Ovary (tissue), 9 donors: ENCODE measurements around the gene SLC23A2. TPM values are rescaled to one million over a fixed set of nuclear protein-coding genes. Genes with fewer than 3 reads are reported as not detected.

ENCODE experiments used
- DNase-seq, 5 donors: peaks; one replicate each; pipeline ENCODE4 v3.0.0-alpha.2; 2019 to 2020
- H3K27ac ChIP-seq, 2 donors: fragments of 200-600 bp; one replicate each; pipeline versions ENCODE4 v1.5.1 to v1.8.0; 2019 to 2022
- H3K27me3 ChIP-seq: fragments of 200-600 bp; one replicate; pipeline ENCODE4 v1.8.0; 2022
- H3K36me3 ChIP-seq: fragments of 200-600 bp; sonication (generic); one replicate; pipeline ENCODE4 v1.5.1; 2019
- H3K4me1 ChIP-seq: one replicate; pipeline ENCODE4 v1.8.1; 2013; ENCODE audit warnings: mild to moderate bottlenecking, moderate library complexity; ENCODE audit not compliant: insufficient read depth
- H3K4me3 ChIP-seq: fragments of 200-600 bp; sonication (generic); one replicate; pipeline ENCODE4 v1.5.1; 2017
- H3K9me3 ChIP-seq, 2 donors: fragments of 200-600 bp in 1 of 2; sonication (generic) in 1 of 2; one replicate each; pipeline versions ENCODE4 v1.5.1 to v1.8.1; 2013 to 2019; ENCODE audit warnings: mild to moderate bottlenecking in 1 of 2, moderate library complexity in 1 of 2
- CTCF ChIP-seq, 3 donors: fragments of 450-650 bp in 2 of 3; fragments of 200-600 bp in 1 of 3; IDR thresholded peaks; one replicate each; pipeline versions ENCODE4 v1.5.1 to v1.8.0; 2016 to 2022; ENCODE audit warnings: antibody characterized with exemption in 3 of 3, mild to moderate bottlenecking in 1 of 3
- EP300 ChIP-seq: sonication (generic); formaldehyde crosslinking; IDR thresholded peaks from one replicate; pipeline ENCODE4 v1.6.1; 2017; ENCODE audit warnings: antibody characterized with exemption
- POLR2A ChIP-seq: fragments of 450-650 bp; IDR thresholded peaks from one replicate; pipeline ENCODE4 v1.6.1; 2017; ENCODE audit warnings: antibody characterized with exemption, mild to moderate bottlenecking, moderate library complexity
- WGBS, 3 donors: extraction: QIAGEN DNeasy Blood & Tissue Kit in 1 of 3; methylation state at CpG; one replicate each; pipeline versions ENCODE4 v1.1.5 to v1.1.7; 2013 to 2017; 5-methylcytosine and 5-hydroxymethylcytosine counted together
- intact Hi-C, 4 donors: fragments of 100-400 bp; cut with DNase I; formaldehyde crosslinking; loops; one replicate each; pipeline versions ENCODE4 v1.11.0 to v1.15.1; 2022 to 2023
- polyA plus RNA-seq, 2 donors: library from polyadenylated mRNA; stranded (reverse); fragments of 200-250 nt in 1 of 2; fragments of 350-450 nt in 1 of 2; fragmentation: Illumina TruSeq in 1 of 2; extraction: RNeasy Lipid Tissue Mini Kit (QIAGEN cat#74804) in 1 of 2; gene quantifications; one replicate each; pipeline ENCODE4 v1.2.3, GENCODE V29; 2013 to 2014
- total RNA-seq, 7 donors: library from RNA; depleted of rRNA in 2 of 7; stranded (reverse); fragments of >200 nt in 2 of 7; fragmentation: NEBNext Ultra II Directional in 3 of 7; extraction: Animal tissue kit (Norgen Biotek cat#: 25700) in 3 of 7; gene quantifications; one replicate each; pipeline versions ENCODE4 v1.1.0 to v1.2.4, GENCODE V29; 2016 to 2023
- donor health status: DM: no; HTN: no; CAD: no; lungs with moderate emphysema.
- donor health status: DM: no; HTN: no; CAD: no.
- donor health status: Bipolar disorder and iron deficiency.
- donor health status: DM: yes; HTN: yes; CAD: no.
- donor health status: DM: no; HTN: no; CAD: no.
- donor health status: DM: yes; HTN: yes; CAD: no.

SLC23A2 gene
- total and polyA plus RNA-seq, 9 donors, result 28.7 to 95.6 (median 61.0) TPM

- WGBS, 3 donors, result 84 to 92% (median 90%) methylated on average over 7 of the region's 7 CpGs
- intact Hi-C loops, result loop anchor here in 1 of 4 donors (5.0 kb wide), 1 partner anchor 138 kb away; no protein-coding TSS in a partner anchor
- Histone ChIP-seq H3K4me1 (peaks cover 15% of the 10 kb centered on the region), H3K4me3 (no peak overlapping the region), H3K9me3 (no peaks in the 10 kb centered on the region), H3K36me3 (no peaks in the 10 kb centered on the region), H3K27me3 (no peaks in the 10 kb centered on the region), H3K27ac (no peak overlapping the region)
- no peak for DNase-seq
- no peak for TF ChIP-seq EP300
- TF ChIP-seq POLR2A, result no peak
- no peak for TF ChIP-seq CTCF (IDR thresholded peaks at IDR 0.05)
Measured at GRCh38 chr20:4959592-4959991, 41.7 kb downstream of the SLC23A2 start.

GRCh38 chr20:4957939-4958362 lies 43.4 kb downstream of the SLC23A2 start:
- Histone ChIP-seq H3K4me1 (peaks cover 11% of the 10 kb centered on the region), H3K27ac (no peak overlapping the region), H3K27me3 (no peaks in the 10 kb centered on the region), H3K36me3 (no peaks in the 10 kb centered on the region), H3K9me3 (no peaks in the 10 kb centered on the region), H3K4me3 (no peak overlapping the region)
- no peak for TF ChIP-seq EP300
- no peak for TF ChIP-seq CTCF (IDR thresholded peaks at IDR 0.05)
- no peak for TF ChIP-seq POLR2A
- no peak for DNase-seq
- WGBS, 3 donors, result 82 to 84% (median 83%) methylated on average over 2 of the region's 2 CpGs
- intact Hi-C loops, result loop anchor here in 1 of 4 donors (5.0 kb wide), 1 partner anchor 139 kb away; no protein-coding TSS in a partner anchor

GRCh38 chr20:4957187-4957586 lies 44.1 kb downstream of the SLC23A2 start:
- intact Hi-C loops, result loop anchor here in 1 of 4 donors (5.0 kb wide), 1 partner anchor 140 kb away; no protein-coding TSS in a partner anchor

GRCh38 chr20:4956200-4956810 lies 45.0 kb downstream of the SLC23A2 start:
- intact Hi-C loops, result loop anchor here in 1 of 4 donors (5.0 kb wide), 1 partner anchor 141 kb away; no protein-coding TSS in a partner anchor
- 66 to 72% (median 70%) methylated on average over 3 of the region's 3 CpGs for WGBS, 3 donors
- TF ChIP-seq POLR2A, result no peak
- no peak for TF ChIP-seq EP300
- TF ChIP-seq CTCF (IDR thresholded peaks at IDR 0.05), result peak; percentile 50 to 75 (median 71)

More at GRCh38 chr20:4957187-4957586, 44.1 kb downstream of the SLC23A2 start:
- DNase-seq, result no peak
- Histone ChIP-seq H3K4me1 (peaks cover 8% of the 10 kb centered on the region), H3K36me3 (no peaks in the 10 kb centered on the region), H3K4me3 (no peak overlapping the region), H3K27ac (no peak overlapping the region), H3K27me3 (no peaks in the 10 kb centered on the region), H3K9me3 (no peaks in the 10 kb centered on the region)
- WGBS, 3 donors, result 89 to 95% (median 94%) methylated on average over 2 of the region's 2 CpGs
- TF ChIP-seq CTCF (IDR thresholded peaks at IDR 0.05) (no peak), POLR2A (no peak), EP300 (no peak)

More at GRCh38 chr20:4956200-4956810, 45.0 kb downstream of the SLC23A2 start:
- Histone ChIP-seq H3K27me3 (no peaks in the 10 kb centered on the region), H3K27ac (no peak overlapping the region), H3K36me3 (no peaks in the 10 kb centered on the region), H3K4me3 (no peak overlapping the region), H3K4me1 (peaks cover 4% of the 10 kb centered on the region), H3K9me3 (no peaks in the 10 kb centered on the region)
- DNase-seq, result no peak
